Upper lobe of right lung (tissue), 1 donor: Measurements from ENCODE around the gene MLXIP. TPM values are rescaled to one million over a fixed set of nuclear protein-coding genes. Genes with fewer than 3 reads are reported as not detected.

Source experiments
- ATAC-seq: fragments of 200-7000 bp; cut with Tn5 transposase; one replicate; pipeline ENCODE4 v1.9.1; 2020; ENCODE audit warnings: mild to moderate bottlenecking, moderate library complexity
- DNase-seq: peaks from one replicate; pipeline ENCODE4 v3.0.0-alpha.2; 2020
- H3K27ac ChIP-seq: fragments of 200-600 bp; one replicate; pipeline ENCODE4 v1.8.0; 2022
- H3K27me3 ChIP-seq: fragments of 200-600 bp; one replicate; pipeline ENCODE4 v1.8.0; 2022; ENCODE audit warnings: mild to moderate bottlenecking
- H3K36me3 ChIP-seq: fragments of 200-600 bp; one replicate; pipeline ENCODE4 v1.8.0; 2022
- H3K4me1 ChIP-seq: fragments of 200-600 bp; one replicate; pipeline ENCODE4 v1.8.0; 2022
- H3K4me3 ChIP-seq: fragments of 200-600 bp; one replicate; pipeline ENCODE4 v1.8.0; 2022; ENCODE audit warnings: mild to moderate bottlenecking
- H3K9me3 ChIP-seq: fragments of 200-600 bp; one replicate; pipeline ENCODE4 v1.8.0; 2022
- intact Hi-C: fragments of 100-400 bp; cut with DNase I; formaldehyde crosslinking; loops from one replicate; pipeline ENCODE4 v1.11.0; 2022
- total RNA-seq: library from RNA; stranded (reverse); fragmentation: NEBNext Ultra II Directional; extraction: Animal tissue kit (Norgen Biotek cat#: 25700); gene quantifications from one replicate; pipeline ENCODE4 v1.2.1, GENCODE V29; 2021
- TF ChIP-seq, protein P1 (sequence below): fragments of 200-600 bp; IDR thresholded peaks from one replicate; pipeline ENCODE4 v1.8.0; 2022; ENCODE audit warnings: antibody characterized with exemption
- donor health status: DM: no; HTN: yes; CAD: no; lungs with severe emphysema.

The MLXIP gene
- total RNA-seq, 1 donor from 2014 or later = 57.4 TPM

- no peak for ATAC-seq
- Histone ChIP-seq H3K27ac (no peak overlapping the region), H3K4me3 (no peak overlapping the region), H3K27me3 (no peaks in the 10 kb centered on the region), H3K9me3 (no peaks in the 10 kb centered on the region), H3K4me1 (no peaks in the 10 kb centered on the region), H3K36me3 (peaks cover 82% of the 10 kb centered on the region)
- no peak for DNase-seq
- TF ChIP-seq, protein P1, sequence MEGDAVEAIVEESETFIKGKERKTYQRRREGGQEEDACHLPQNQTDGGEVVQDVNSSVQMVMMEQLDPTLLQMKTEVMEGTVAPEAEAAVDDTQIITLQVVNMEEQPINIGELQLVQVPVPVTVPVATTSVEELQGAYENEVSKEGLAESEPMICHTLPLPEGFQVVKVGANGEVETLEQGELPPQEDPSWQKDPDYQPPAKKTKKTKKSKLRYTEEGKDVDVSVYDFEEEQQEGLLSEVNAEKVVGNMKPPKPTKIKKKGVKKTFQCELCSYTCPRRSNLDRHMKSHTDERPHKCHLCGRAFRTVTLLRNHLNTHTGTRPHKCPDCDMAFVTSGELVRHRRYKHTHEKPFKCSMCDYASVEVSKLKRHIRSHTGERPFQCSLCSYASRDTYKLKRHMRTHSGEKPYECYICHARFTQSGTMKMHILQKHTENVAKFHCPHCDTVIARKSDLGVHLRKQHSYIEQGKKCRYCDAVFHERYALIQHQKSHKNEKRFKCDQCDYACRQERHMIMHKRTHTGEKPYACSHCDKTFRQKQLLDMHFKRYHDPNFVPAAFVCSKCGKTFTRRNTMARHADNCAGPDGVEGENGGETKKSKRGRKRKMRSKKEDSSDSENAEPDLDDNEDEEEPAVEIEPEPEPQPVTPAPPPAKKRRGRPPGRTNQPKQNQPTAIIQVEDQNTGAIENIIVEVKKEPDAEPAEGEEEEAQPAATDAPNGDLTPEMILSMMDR = no peak
- intact Hi-C loops = no loop called here
These were observed 60.1 kb downstream of the MLXIP start for GRCh38 chr12:122138616-122139015.

DNA sequence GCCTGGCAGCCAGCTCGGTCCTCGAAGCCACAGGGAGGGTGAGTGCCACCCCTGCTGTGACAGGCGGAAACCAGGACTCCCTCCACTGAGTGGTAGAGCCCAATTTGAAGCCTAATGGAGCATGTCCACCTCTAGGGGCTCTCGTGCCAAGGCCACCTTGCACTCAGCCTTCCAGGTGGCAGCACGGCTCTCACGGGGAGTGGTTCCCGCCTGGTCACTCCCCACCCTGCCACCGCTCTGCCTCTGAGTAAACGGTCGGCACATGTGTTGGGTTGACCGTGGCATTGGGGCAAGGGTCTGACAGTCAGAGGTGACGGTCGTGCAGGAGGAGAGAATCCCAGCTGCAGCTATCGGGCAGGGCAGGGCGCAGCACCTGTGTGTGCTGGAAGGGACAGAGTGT, 60.7 kb downstream of the MLXIP start:
- no peak for ATAC-seq
- intact Hi-C loops = no loop called here
- no peaks in the 10 kb centered on the region for H3K27me3 ChIP-seq
- peaks cover 83% of the 10 kb centered on the region for H3K36me3 ChIP-seq
- TF ChIP-seq, protein P1 = no peak
- H3K9me3 ChIP-seq = no peaks in the 10 kb centered on the region
- no peak overlapping the region for H3K4me3 ChIP-seq
- H3K4me1 ChIP-seq = no peaks in the 10 kb centered on the region
- H3K27ac ChIP-seq = no peak overlapping the region
- DNase-seq = no peak

DNA sequence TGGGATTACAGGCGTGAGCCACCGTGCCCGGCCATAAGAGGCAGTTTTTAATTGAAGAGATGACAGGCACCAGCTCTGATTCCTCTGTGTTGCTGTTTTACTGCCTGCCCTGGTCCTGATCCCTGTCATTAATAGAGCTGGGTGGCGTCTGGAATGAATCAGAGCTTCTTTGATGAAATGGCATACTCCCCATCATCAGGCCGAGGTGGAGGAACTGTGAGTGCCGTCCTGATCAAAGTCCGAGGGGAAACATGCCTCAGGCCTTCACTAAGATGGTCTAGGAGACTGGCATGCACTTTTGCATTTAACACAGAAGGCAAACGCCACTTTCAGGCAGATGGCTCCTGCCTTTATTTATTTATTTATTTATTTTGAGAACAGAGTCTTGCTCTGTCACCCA, 61.4 kb downstream of the MLXIP start:
- no peaks in the 10 kb centered on the region for H3K9me3 ChIP-seq
- no peaks in the 10 kb centered on the region for H3K27me3 ChIP-seq
- intact Hi-C loops = no loop called here
- no peak overlapping the region for H3K27ac ChIP-seq
- H3K36me3 ChIP-seq = peaks cover 86% of the 10 kb centered on the region
- no peak overlapping the region for H3K4me3 ChIP-seq
- H3K4me1 ChIP-seq = no peaks in the 10 kb centered on the region
- TF ChIP-seq, protein P1 = no peak
- DNase-seq (no peak), ATAC-seq (no peak)

- Histone ChIP-seq H3K36me3 (peaks cover 79% of the 10 kb centered on the region), H3K9me3 (no peaks in the 10 kb centered on the region), H3K4me3 (no peak overlapping the region), H3K27ac (no peak overlapping the region), H3K27me3 (no peaks in the 10 kb centered on the region), H3K4me1 (no peaks in the 10 kb centered on the region)
- TF ChIP-seq, protein P1 = no peak
- DNase-seq = no peak
- ATAC-seq = no peak
- intact Hi-C loops = no loop called here
These were observed 62.1 kb downstream of the MLXIP start for GRCh38 chr12:122140467-122141257.

DNA sequence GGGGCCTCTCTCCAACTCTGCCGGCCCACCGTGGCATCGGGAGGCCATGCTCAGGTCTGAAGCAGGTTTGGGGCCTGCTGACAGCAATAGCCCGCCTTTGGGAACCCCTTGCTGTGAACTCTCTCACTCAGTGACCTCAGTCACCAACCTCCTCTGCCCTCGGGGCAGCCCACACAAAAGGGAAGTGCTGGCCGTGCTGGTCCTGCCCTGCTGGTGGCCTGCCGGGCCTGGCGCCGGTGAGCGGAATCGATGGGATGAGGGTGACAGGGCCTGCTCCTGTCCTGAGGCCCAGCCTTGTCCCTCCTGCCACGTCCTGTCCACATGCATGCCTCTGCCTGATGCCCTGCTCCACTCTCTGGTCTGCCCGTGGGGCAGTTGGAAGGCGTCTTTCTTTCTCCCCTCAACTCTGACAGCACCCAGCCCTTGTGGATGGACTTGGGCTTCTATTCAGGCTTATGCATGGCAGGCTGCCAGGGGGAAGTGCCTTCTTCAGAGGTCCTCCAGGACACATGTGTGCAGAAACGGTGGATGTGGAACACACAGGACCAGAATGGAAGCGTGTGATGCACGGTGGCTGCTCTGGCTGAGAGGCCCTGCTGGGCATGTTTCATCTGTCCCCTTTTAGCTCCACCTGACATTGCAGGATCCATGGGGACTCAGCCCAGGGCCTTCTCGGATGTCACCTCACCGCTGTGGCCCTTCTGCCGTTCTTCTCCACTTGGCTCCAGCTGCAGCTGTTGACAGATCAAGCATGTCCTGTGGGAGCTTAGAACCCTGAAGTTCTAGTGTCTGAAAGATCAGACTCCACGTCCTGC, 63.6 kb downstream of the MLXIP start:
- no peak for DNase-seq
- ATAC-seq = no peak
- Histone ChIP-seq H3K36me3 (peaks cover 68% of the 10 kb centered on the region), H3K27ac (no peak overlapping the region), H3K27me3 (no peaks in the 10 kb centered on the region), H3K4me1 (no peaks in the 10 kb centered on the region), H3K4me3 (no peak overlapping the region), H3K9me3 (no peaks in the 10 kb centered on the region)
- TF ChIP-seq, protein P1 = no peak
- intact Hi-C loops = no loop called here
